ENCODE measurements around the gene VCX2.
"Not testable (repeated sequence)": the region's sequence is repeated elsewhere in the genome, so short reads cannot be mapped to it uniquely, and the experiment has no call there.

The VCX2 gene

DNA sequence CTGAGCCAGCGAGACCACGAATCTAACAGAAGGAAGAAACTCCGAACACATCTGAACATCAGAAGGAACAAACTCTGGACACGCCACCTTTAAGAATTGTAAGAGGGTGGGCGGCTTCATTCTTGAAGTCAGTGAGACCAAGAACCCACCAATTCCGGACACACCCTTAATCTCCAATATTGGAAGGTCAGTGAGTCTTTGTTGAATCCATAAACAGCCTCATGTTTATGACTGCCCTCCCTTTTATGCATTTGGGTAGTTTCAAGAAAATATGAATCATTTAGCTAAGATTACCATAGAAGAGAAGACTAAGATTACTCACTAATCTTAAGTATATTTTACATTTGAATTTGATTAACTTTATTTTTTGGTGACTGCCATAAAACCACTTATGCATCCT, 48.5 kb downstream of the VCX2 start:
- no peak for DNase-seq (ENCODE audit: low spot score)

- DNase-seq (ENCODE audit: low spot score), result not testable (repeated sequence)
Measured at GRCh38 chrX:8121391-8121790, 49.7 kb downstream of the VCX2 start.
